Measurements from ENCODE around the gene RNF26. TPM values are rescaled to one million over a fixed set of nuclear protein-coding genes. Genes with fewer than 3 reads are reported as not detected.

RNF26 gene
- total RNA-seq, 2 experiments from 2014 or later: 30.2 to 31.9 TPM

- intact Hi-C loops (cut with micrococcal nuclease): no loop called here
- ChIA-PET CTCF (interaction anchor here (1.4 to 15.0 kb wide), 3 partner anchors 19 to 97 kb away, joined by 3 to 241 read pairs (median 28); no protein-coding TSS in a partner anchor), POLR2A (no interaction called here)
- H3K9me3 Mint-ChIP-seq: no peaks in the 10 kb centered on the region
- no peak for TF ChIP-seq CTCF (IDR thresholded peaks at IDR 0.05)
- no peak for DNase-seq
- ATAC-seq: no peak
- no peak overlapping the region for H3K27ac Mint-ChIP-seq
- H3K4me3 Mint-ChIP-seq: no peak overlapping the region
- no peaks in the 10 kb centered on the region for H3K27me3 Mint-ChIP-seq
- H3K36me3 Mint-ChIP-seq (ENCODE audit: low read depth): no peaks in the 10 kb centered on the region
- H3K4me1 Mint-ChIP-seq (ENCODE audit: low read depth): peaks cover 14% of the 10 kb centered on the region
These were observed 43.8 kb downstream of the RNF26 start for GRCh38 chr11:119377961-119378667.

- ATAC-seq: no peak
- intact Hi-C loops (cut with micrococcal nuclease): no loop called here
- no peak overlapping the region for H3K27ac Mint-ChIP-seq
These were observed 44.6 kb downstream of the RNF26 start for GRCh38 chr11:119378851-119379465.

GRCh38 chr11:119380160-119380826 is 46.0 kb downstream of the RNF26 start:
- no peaks in the 10 kb centered on the region for H3K27me3 Mint-ChIP-seq
- intact Hi-C loops (cut with micrococcal nuclease): no loop called here
- H3K4me3 Mint-ChIP-seq: no peak overlapping the region
- H3K36me3 Mint-ChIP-seq (ENCODE audit: low read depth): no peaks in the 10 kb centered on the region
- ATAC-seq: no peak
- H3K4me1 Mint-ChIP-seq (ENCODE audit: low read depth): peaks cover 7% of the 10 kb centered on the region
- no peak for TF ChIP-seq CTCF (IDR thresholded peaks at IDR 0.05)
- CTCF ChIA-PET: interaction anchor here (0.9 to 15.0 kb wide), 13 partner anchors 10 to 269 kb away, joined by 3 to 241 read pairs (median 7); partner anchors contain the start of gene C1QTNF5
- POLR2A ChIA-PET: interaction anchor here (1.8 kb wide), 1 partner anchor 8 kb away, joined by 4 read pairs; no protein-coding TSS in a partner anchor
- DNase-seq: no peak
- no peak overlapping the region for H3K27ac Mint-ChIP-seq
- no peaks in the 10 kb centered on the region for H3K9me3 Mint-ChIP-seq

More at GRCh38 chr11:119378851-119379465, 44.6 kb downstream of the RNF26 start:
- Mint-ChIP-seq H3K4me1 (ENCODE audit: low read depth) (peaks cover 8% of the 10 kb centered on the region), H3K9me3 (no peaks in the 10 kb centered on the region), H3K4me3 (no peak overlapping the region), H3K36me3 (ENCODE audit: low read depth) (no peaks in the 10 kb centered on the region), H3K27me3 (no peaks in the 10 kb centered on the region)
- ChIA-PET CTCF (interaction anchor here (2.7 to 15.0 kb wide), 3 partner anchors 20 to 57 kb away, joined by 9 to 241 read pairs (median 28); partner anchors contain the start of gene C1QTNF5), POLR2A (interaction anchor here (0.8 kb wide), 1 partner anchor 58 kb away, joined by 3 read pairs; no protein-coding TSS in a partner anchor)
- no peak for TF ChIP-seq CTCF (IDR thresholded peaks at IDR 0.05)
- no peak for DNase-seq

- intact Hi-C loops (cut with micrococcal nuclease): no loop called here
- Mint-ChIP-seq H3K4me3 (no peak overlapping the region), H3K9me3 (no peaks in the 10 kb centered on the region), H3K27ac (no peak overlapping the region), H3K4me1 (ENCODE audit: low read depth) (peaks cover 7% of the 10 kb centered on the region), H3K36me3 (ENCODE audit: low read depth) (no peaks in the 10 kb centered on the region), H3K27me3 (no peaks in the 10 kb centered on the region)
- no peak for ATAC-seq
- TF ChIP-seq CTCF (IDR thresholded peaks at IDR 0.05): no peak
- ChIA-PET CTCF (interaction anchor here (0.8 to 15.0 kb wide), 20 partner anchors 9 to 269 kb away, joined by 3 to 241 read pairs (median 6); partner anchors contain the start of gene C1QTNF5), POLR2A (interaction anchor here (0.7 to 1.8 kb wide), 4 partner anchors 8 to 214 kb away, joined by 3 to 4 read pairs (median 3); no protein-coding TSS in a partner anchor)
- DNase-seq: no peak
These were observed 46.5 kb downstream of the RNF26 start for GRCh38 chr11:119380827-119381180.
